Activated CD4-positive, alpha-beta memory T cell treated with anti-CD3 and anti-CD28 coated beads, Interleukin-2, amount 10 ng/mL, durations not matched to agents 7 days and 5 days (primary cell): Measurements from ENCODE around the gene SORCS3. TPM values are rescaled to one million over a fixed set of nuclear protein-coding genes. Genes with fewer than 3 reads are reported as not detected.

Experiments
- CTCF ChIA-PET: fragments of 350-600 bp; sonication (Branson Sonifier 250); formaldehyde crosslinking; loops from one replicate; lab custom pipeline; 2021; ENCODE audit warnings: antibody characterized with exemption, inconsistent platforms; lab: Charles Lee
- POLR2A ChIA-PET: fragments of 350-600 bp; sonication (Branson Sonifier 250); formaldehyde crosslinking; loops from one replicate; lab custom pipeline; 2021; ENCODE audit warnings: antibody characterized with exemption; lab: Charles Lee
- DNase-seq: peaks from one replicate; pipeline ENCODE4 v3.0.0-alpha.2; 2020
- H3K27ac Mint-ChIP-seq: one replicate; pipeline ENCODE4 v1.8.0; 2021; ENCODE audit warnings: mild to moderate bottlenecking, mixed read lengths
- H3K27me3 Mint-ChIP-seq: one replicate; pipeline ENCODE4 v1.8.0; 2021; ENCODE audit warnings: mixed read lengths
- H3K36me3 Mint-ChIP-seq: one replicate; pipeline ENCODE4 v1.8.0; 2021; ENCODE audit warnings: low read depth, mixed read lengths
- H3K4me1 Mint-ChIP-seq: one replicate; pipeline ENCODE4 v1.8.0; 2021; ENCODE audit warnings: mixed read lengths
- H3K4me3 Mint-ChIP-seq: one replicate; pipeline ENCODE4 v1.8.0; 2021; ENCODE audit warnings: mild to moderate bottlenecking, mixed read lengths
- H3K9me3 Mint-ChIP-seq: one replicate; pipeline ENCODE4 v1.8.0; 2021; ENCODE audit warnings: mixed read lengths
- total RNA-seq, 2 experiments: library from RNA; stranded (reverse); gene quantifications; one replicate each; pipeline ENCODE4 v1.2.3, GENCODE V29; 2021

The SORCS3 gene
- total RNA-seq, 2 experiments from 2014 or later, result not detected

GRCh38 chr10:104937567-104937966, 296.5 kb downstream of the SORCS3 start:
- no peaks in the 10 kb centered on the region for H3K27me3 Mint-ChIP-seq
- no peak overlapping the region for H3K27ac Mint-ChIP-seq
- DNase-seq, result no peak
- ChIA-PET CTCF (interaction anchor here (1.0 kb wide), 1 partner anchor 12 kb away, joined by 3 read pairs; no protein-coding TSS in a partner anchor), POLR2A (no interaction called here)
- H3K36me3 Mint-ChIP-seq, result no peaks in the 10 kb centered on the region
- no peaks in the 10 kb centered on the region for H3K9me3 Mint-ChIP-seq
- H3K4me1 Mint-ChIP-seq, result no peaks in the 10 kb centered on the region
- no peak overlapping the region for H3K4me3 Mint-ChIP-seq

- Mint-ChIP-seq H3K27me3 (no peaks in the 10 kb centered on the region), H3K4me3 (no peak overlapping the region), H3K27ac (no peak overlapping the region), H3K4me1 (no peaks in the 10 kb centered on the region), H3K36me3 (no peaks in the 10 kb centered on the region), H3K9me3 (no peaks in the 10 kb centered on the region)
- ChIA-PET CTCF (interaction anchor here (1.0 kb wide), 1 partner anchor 13 kb away, joined by 3 read pairs; no protein-coding TSS in a partner anchor), POLR2A (no interaction called here)
- DNase-seq, result no peak
Observed at GRCh38 chr10:104938031-104938430, 296.9 kb downstream of the SORCS3 start.

DNA sequence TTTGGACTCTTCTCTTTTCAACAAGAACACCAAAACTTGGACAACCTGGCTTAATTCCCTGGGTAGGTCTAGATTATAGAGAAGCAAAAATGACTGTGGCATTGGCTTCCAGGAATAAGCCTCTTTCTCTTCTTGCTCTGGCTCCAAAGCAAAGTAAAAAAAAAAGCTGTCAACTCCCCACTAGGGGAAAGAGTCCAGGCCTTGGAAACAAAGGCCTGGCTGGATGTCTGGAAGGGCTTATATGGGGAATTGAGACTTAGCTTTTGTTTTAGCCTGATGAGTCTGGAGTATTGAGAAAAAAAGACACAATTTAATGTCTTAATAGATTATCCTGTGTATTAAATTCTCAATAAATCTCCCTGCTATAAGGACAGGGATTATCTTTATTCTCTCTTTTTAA, 300.6 kb downstream of the SORCS3 start:
- ChIA-PET CTCF (no interaction called here), POLR2A (no interaction called here)
- H3K4me1 Mint-ChIP-seq, result no peaks in the 10 kb centered on the region
- H3K36me3 Mint-ChIP-seq, result no peaks in the 10 kb centered on the region
- H3K27me3 Mint-ChIP-seq, result no peaks in the 10 kb centered on the region
- no peak for DNase-seq
- H3K4me3 Mint-ChIP-seq, result no peak overlapping the region
- no peaks in the 10 kb centered on the region for H3K9me3 Mint-ChIP-seq
- H3K27ac Mint-ChIP-seq, result no peak overlapping the region

DNA sequence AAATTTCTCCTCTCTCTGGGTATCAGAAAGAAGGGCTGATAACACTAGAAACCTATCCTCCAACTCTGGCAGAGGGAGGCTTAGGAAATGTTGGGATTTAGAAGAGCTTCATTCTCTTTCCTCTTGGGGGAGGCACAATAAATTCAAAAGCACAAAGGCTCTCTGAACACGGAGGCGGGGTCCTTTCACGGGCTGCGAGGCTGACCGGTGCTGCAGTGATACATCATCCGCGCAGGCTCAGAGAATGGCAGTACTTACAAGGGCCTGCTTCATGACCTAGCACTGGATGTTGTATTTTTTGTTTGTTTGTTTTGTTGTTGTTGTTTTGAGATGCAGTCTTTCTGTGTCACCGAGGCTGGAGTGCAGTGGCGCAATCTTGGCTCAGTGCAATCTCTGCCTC, 306.2 kb downstream of the SORCS3 start:
- Mint-ChIP-seq H3K9me3 (no peaks in the 10 kb centered on the region), H3K27ac (no peak overlapping the region), H3K27me3 (no peaks in the 10 kb centered on the region), H3K4me3 (no peak overlapping the region), H3K4me1 (no peaks in the 10 kb centered on the region), H3K36me3 (no peaks in the 10 kb centered on the region)
- ChIA-PET POLR2A (no interaction called here), CTCF (no interaction called here)
- DNase-seq, result no peak

DNA sequence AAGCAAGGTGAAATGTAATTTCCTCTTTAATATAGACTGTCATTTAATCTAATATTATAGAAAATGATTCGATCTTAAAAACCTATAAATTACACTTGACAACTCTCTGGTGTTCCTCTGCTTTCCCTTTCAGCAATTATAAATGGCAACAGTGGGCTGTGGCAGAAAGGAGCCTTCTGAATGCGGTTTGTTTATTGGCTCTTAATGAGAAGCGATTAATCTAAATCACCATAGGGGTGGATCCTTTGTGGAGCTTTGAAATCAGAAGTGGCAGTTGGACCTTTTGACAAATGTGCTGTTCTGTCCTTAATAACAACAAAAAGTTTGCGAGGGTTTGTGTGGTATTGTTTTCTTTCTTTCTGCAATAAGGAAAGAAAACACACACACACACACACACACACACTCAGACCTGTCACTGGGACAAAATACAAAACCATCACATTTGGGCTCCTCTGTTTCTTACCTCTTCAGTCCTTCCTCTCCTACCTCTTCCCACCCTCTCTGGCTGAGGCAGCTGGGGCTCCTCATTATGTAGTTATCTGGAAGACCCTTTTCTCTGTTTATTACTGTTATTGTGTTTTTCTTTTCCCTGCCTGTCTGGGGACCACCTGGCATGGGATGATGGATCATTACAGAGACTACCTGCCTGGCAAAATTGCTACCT, 316.2 kb downstream of the SORCS3 start:
- no peaks in the 10 kb centered on the region for H3K9me3 Mint-ChIP-seq
- no peaks in the 10 kb centered on the region for H3K4me1 Mint-ChIP-seq
- H3K36me3 Mint-ChIP-seq, result no peaks in the 10 kb centered on the region
- no peaks in the 10 kb centered on the region for H3K27me3 Mint-ChIP-seq
- H3K4me3 Mint-ChIP-seq, result no peak overlapping the region
- CTCF ChIA-PET, result no interaction called here
- H3K27ac Mint-ChIP-seq, result no peak overlapping the region
- POLR2A ChIA-PET, result no interaction called here
- DNase-seq, result no peak

GRCh38 chr10:104966563-104967297, 325.6 kb downstream of the SORCS3 start:
- Mint-ChIP-seq H3K4me1 (no peaks in the 10 kb centered on the region), H3K4me3 (no peak overlapping the region), H3K27me3 (no peaks in the 10 kb centered on the region), H3K36me3 (no peaks in the 10 kb centered on the region), H3K27ac (no peak overlapping the region), H3K9me3 (peaks cover 7% of the 10 kb centered on the region)
- ChIA-PET POLR2A (no interaction called here), CTCF (no interaction called here)
- no peak for DNase-seq

- no peaks in the 10 kb centered on the region for H3K4me1 Mint-ChIP-seq
- no peaks in the 10 kb centered on the region for H3K36me3 Mint-ChIP-seq
- H3K9me3 Mint-ChIP-seq, result no peaks in the 10 kb centered on the region
- ChIA-PET POLR2A (no interaction called here), CTCF (no interaction called here)
- no peak for DNase-seq
- no peaks in the 10 kb centered on the region for H3K27me3 Mint-ChIP-seq
- no peak overlapping the region for H3K27ac Mint-ChIP-seq
- H3K4me3 Mint-ChIP-seq, result no peak overlapping the region
Observed at GRCh38 chr10:104980368-104980767, 339.3 kb downstream of the SORCS3 start.

GRCh38 chr10:104981995-104982394, 340.9 kb downstream of the SORCS3 start:
- no peaks in the 10 kb centered on the region for H3K9me3 Mint-ChIP-seq
- H3K4me1 Mint-ChIP-seq, result no peaks in the 10 kb centered on the region
- no peak for DNase-seq
- H3K36me3 Mint-ChIP-seq, result no peaks in the 10 kb centered on the region
- no peak overlapping the region for H3K27ac Mint-ChIP-seq
- POLR2A ChIA-PET, result no interaction called here
- CTCF ChIA-PET, result no interaction called here
- H3K27me3 Mint-ChIP-seq, result no peaks in the 10 kb centered on the region
- H3K4me3 Mint-ChIP-seq, result no peak overlapping the region

DNA sequence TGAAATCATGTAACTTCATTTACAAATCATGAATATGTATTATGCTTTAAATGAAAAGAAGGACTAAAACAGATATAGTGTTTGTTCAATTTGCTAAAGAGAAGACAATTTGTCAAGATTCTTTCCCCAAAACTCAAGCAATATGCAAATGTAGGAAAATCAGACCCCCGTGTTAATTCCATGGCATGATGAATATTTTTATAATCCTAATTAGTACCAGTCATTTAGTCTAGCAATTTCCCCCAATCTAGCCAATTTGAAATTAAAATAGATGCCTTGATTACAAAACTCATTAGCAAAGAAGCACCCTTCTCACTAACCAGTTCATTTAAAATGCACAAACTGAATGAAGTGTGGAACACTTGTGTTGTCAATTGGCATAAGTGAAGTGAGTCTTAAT, 347.6 kb downstream of the SORCS3 start:
- H3K27ac Mint-ChIP-seq, result no peak overlapping the region
- H3K4me1 Mint-ChIP-seq, result no peaks in the 10 kb centered on the region
- no peak for DNase-seq
- no peaks in the 10 kb centered on the region for H3K9me3 Mint-ChIP-seq
- H3K36me3 Mint-ChIP-seq, result no peaks in the 10 kb centered on the region
- no peak overlapping the region for H3K4me3 Mint-ChIP-seq
- H3K27me3 Mint-ChIP-seq, result no peaks in the 10 kb centered on the region
- ChIA-PET CTCF (no interaction called here), POLR2A (no interaction called here)

GRCh38 chr10:104989880-104990279, 348.8 kb downstream of the SORCS3 start:
- DNase-seq, result no peak
- POLR2A ChIA-PET, result no interaction called here
- Mint-ChIP-seq H3K27me3 (no peaks in the 10 kb centered on the region), H3K27ac (no peak overlapping the region), H3K36me3 (no peaks in the 10 kb centered on the region), H3K9me3 (no peaks in the 10 kb centered on the region), H3K4me1 (no peaks in the 10 kb centered on the region), H3K4me3 (no peak overlapping the region)
- CTCF ChIA-PET, result no interaction called here

- CTCF ChIA-PET, result no interaction called here
- H3K36me3 Mint-ChIP-seq, result no peaks in the 10 kb centered on the region
- POLR2A ChIA-PET, result no interaction called here
Observed at GRCh38 chr10:104993085-104993484, 352.0 kb downstream of the SORCS3 start.

GRCh38 chr10:105001269-105001668, 360.2 kb downstream of the SORCS3 start:
- no peak overlapping the region for H3K27ac Mint-ChIP-seq
- H3K4me3 Mint-ChIP-seq, result no peak overlapping the region
- H3K9me3 Mint-ChIP-seq, result peaks cover 2% of the 10 kb centered on the region
- H3K27me3 Mint-ChIP-seq, result no peaks in the 10 kb centered on the region
- POLR2A ChIA-PET, result no interaction called here
- no peaks in the 10 kb centered on the region for H3K36me3 Mint-ChIP-seq
- CTCF ChIA-PET, result no interaction called here
- DNase-seq, result no peak
- no peaks in the 10 kb centered on the region for H3K4me1 Mint-ChIP-seq

More at GRCh38 chr10:104993085-104993484, 352.0 kb downstream of the SORCS3 start:
- Mint-ChIP-seq H3K4me3 (no peak overlapping the region), H3K27ac (no peak overlapping the region), H3K27me3 (no peaks in the 10 kb centered on the region), H3K4me1 (no peaks in the 10 kb centered on the region), H3K9me3 (no peaks in the 10 kb centered on the region)
- no peak for DNase-seq

DNA sequence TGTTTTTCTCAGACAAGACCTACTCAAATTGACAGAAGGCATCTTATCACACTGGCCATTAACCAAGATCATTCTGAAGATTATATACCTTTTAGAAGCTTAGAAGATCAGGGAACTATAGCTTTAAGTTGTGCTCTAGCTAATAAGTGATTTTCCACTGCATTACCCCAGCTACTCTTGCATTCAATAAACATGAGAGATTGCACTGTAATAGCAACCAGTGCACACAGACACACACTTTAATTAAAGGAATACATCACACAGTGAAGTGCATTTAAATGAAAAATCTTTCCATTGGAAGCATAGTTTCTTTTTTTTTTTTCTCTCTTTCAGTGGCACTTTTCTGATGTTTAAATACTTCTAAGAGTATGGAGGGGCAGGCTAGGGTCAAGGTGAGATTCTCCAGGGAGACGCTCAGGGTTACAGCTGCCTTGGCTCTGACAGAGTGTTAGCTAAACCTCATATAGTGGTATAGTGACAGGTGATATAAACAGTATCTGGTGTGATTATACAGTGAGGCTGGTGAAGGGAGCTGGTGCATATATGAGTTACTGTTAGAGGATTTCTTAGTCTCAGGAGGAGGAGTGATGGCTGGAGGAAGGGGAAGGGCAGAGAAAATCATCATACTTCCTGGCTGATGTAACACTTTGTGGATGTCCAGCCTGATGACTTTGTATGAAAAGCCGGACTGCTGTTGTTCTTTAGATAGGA, 369.5 kb downstream of the SORCS3 start:
- no peaks in the 10 kb centered on the region for H3K36me3 Mint-ChIP-seq
- no peaks in the 10 kb centered on the region for H3K9me3 Mint-ChIP-seq
- ChIA-PET CTCF (interaction anchor here (0.7 kb wide), 1 partner anchor 87 kb away, joined by 3 read pairs; no protein-coding TSS in a partner anchor), POLR2A (no interaction called here)
- no peaks in the 10 kb centered on the region for H3K27me3 Mint-ChIP-seq
- H3K4me1 Mint-ChIP-seq, result no peaks in the 10 kb centered on the region
- DNase-seq, result no peak
- H3K27ac Mint-ChIP-seq, result no peak overlapping the region
- no peak overlapping the region for H3K4me3 Mint-ChIP-seq
